HepG2 (cell line): Measurements from ENCODE around the gene RPL26. TPM values are rescaled to one million over a fixed set of nuclear protein-coding genes. Genes with fewer than 3 reads are reported as not detected.
A peak's percentile ranks its signal among the peaks of the same experiment; 100 is the strongest.

ENCODE experiments used
- ATF2 ChIP-seq: sonication (generic); formaldehyde crosslinking; IDR thresholded peaks from 2 replicates; pipeline ENCODE4 v1.4.0; 2020; ENCODE audit warnings: missing genetic modification reagents
- BHLHE40 ChIP-seq: IDR thresholded peaks from 2 replicates; pipeline ENCODE4 v1.6.1; 2011; ENCODE audit warnings: low read length, improper control_type of control experiment
- FOXK1 ChIP-seq: sonication (generic); formaldehyde crosslinking; IDR thresholded peaks from 2 replicates; pipeline ENCODE4 v1.4.0; 2020; ENCODE audit warnings: low read depth, missing genetic modification reagents, borderline replicate concordance
- HNRNPUL1 ChIP-seq: fragments of 200-400 bp; formaldehyde crosslinking; IDR thresholded peaks from 2 replicates; pipeline ENCODE4 v1.6.1; 2017; ENCODE audit warnings: low read depth, mild to moderate bottlenecking, low read length, moderate library complexity
- KLF15 ChIP-seq: sonication (generic); formaldehyde crosslinking; IDR thresholded peaks from 2 replicates; pipeline ENCODE4 v1.8.1; 2023; ENCODE audit warnings: borderline replicate concordance, mild to moderate bottlenecking, inconsistent platforms, missing genetic modification reagents, mixed read lengths
- MED13 ChIP-seq: sonication (generic); formaldehyde crosslinking; IDR thresholded peaks from 2 replicates; pipeline ENCODE4 v1.5.0; 2020; ENCODE audit warnings: missing genetic modification reagents
- NFE2L1 ChIP-seq: sonication (generic); formaldehyde crosslinking; IDR thresholded peaks from 2 replicates; pipeline ENCODE4 v1.4.0; 2020; ENCODE audit warnings: missing genetic modification reagents, mild to moderate bottlenecking, borderline replicate concordance
- NFIB ChIP-seq: sonication (generic); formaldehyde crosslinking; IDR thresholded peaks from 2 replicates; pipeline ENCODE4 v1.9.0; 2021; ENCODE audit warnings: missing genetic modification reagents, mild to moderate bottlenecking, borderline replicate concordance
- POLR2AphosphoS5 ChIP-seq: IDR thresholded peaks from 2 replicates; pipeline ENCODE4 v1.6.1; 2012; ENCODE audit warnings: low read depth, low read length
- RXRB ChIP-seq: IDR thresholded peaks from 2 replicates; pipeline ENCODE4 v1.6.1; 2016; ENCODE audit warnings: borderline replicate concordance, missing genetic modification reagents, missing compliant biosample characterization
- SMAD1 ChIP-seq: sonication (generic); formaldehyde crosslinking; IDR thresholded peaks from 2 replicates; pipeline ENCODE4 v1.4.0; 2020; ENCODE audit warnings: missing genetic modification reagents, low read depth, mild to moderate bottlenecking, borderline replicate concordance
- TGIF2 ChIP-seq: IDR thresholded peaks from 2 replicates; pipeline ENCODE4 v1.6.1; 2016; ENCODE audit warnings: control low read depth, missing compliant biosample characterization
- XRCC5 ChIP-seq: fragments of 200-400 bp; formaldehyde crosslinking; optimal IDR thresholded peaks from 2 replicates; pipeline ENCODE3; 2017; ENCODE audit warnings: mild to moderate bottlenecking, low read length
- ZNF260 ChIP-seq: sonication (generic); formaldehyde crosslinking; IDR thresholded peaks from 2 replicates; pipeline ENCODE4 v1.4.0; 2020; ENCODE audit warnings: missing genetic modification reagents, low read depth, mild to moderate bottlenecking, borderline replicate concordance
- ZNF317 ChIP-seq: sonication (generic); formaldehyde crosslinking; IDR thresholded peaks from 2 replicates; pipeline ENCODE4 v1.5.0; 2020; ENCODE audit warnings: mild to moderate bottlenecking, missing genetic modification reagents
- ZNF615 ChIP-seq: sonication (generic); formaldehyde crosslinking; IDR thresholded peaks from 2 replicates; pipeline ENCODE4 v1.5.0; 2020; ENCODE audit warnings: mild to moderate bottlenecking, missing genetic modification reagents, borderline replicate concordance
- ZNF7 ChIP-seq: IDR thresholded peaks from 2 replicates; pipeline ENCODE4 v1.6.1; 2016; ENCODE audit warnings: missing biosample characterization, missing genetic modification reagents
- ZNF775 ChIP-seq: sonication (generic); formaldehyde crosslinking; IDR thresholded peaks from 2 replicates; pipeline ENCODE4 v1.4.0; 2020; ENCODE audit warnings: missing genetic modification reagents, mild to moderate bottlenecking, moderate library complexity, borderline replicate concordance
- polyA plus RNA-seq, 8 experiments: library from polyadenylated mRNA; depleted of rRNA in 3 of 8; stranded (reverse) in 7 of 8; unstranded in 1 of 8; fragments of >200 nt; fragmentation: Illumina TruSeq in 4 of 8; extraction: Trizol in 4 of 8; gene quantifications; 2 replicates each; pipeline versions ENCODE4 v1.2.1 to v1.2.3, GENCODE V29; 2011 to 2016; ENCODE audit warnings: low read depth in 4 of 8, missing spikeins in 1 of 8, mixed read lengths in 1 of 8; ENCODE audit not compliant: insufficient read depth in 1 of 8
- total RNA-seq, 5 experiments: library from RNA; depleted of rRNA; stranded (reverse); fragments of >200 nt; fragmentation: Illumina TruSeq; extraction: Trizol; gene quantifications; 2 replicates each; pipeline ENCODE4 v1.2.3, GENCODE V29; 2016; ENCODE audit warnings: low read depth in 1 of 5
- TF ChIP-seq, protein P1 (sequence below): sonication (generic); formaldehyde crosslinking; IDR thresholded peaks from 2 replicates; pipeline ENCODE4 v1.5.1; 2020; ENCODE audit warnings: mild to moderate bottlenecking, moderate library complexity, missing genetic modification reagents
- TF ChIP-seq, protein P2 (sequence below): sonication (generic); formaldehyde crosslinking; IDR thresholded peaks from 2 replicates; pipeline ENCODE4 v1.4.0; 2020; ENCODE audit warnings: missing genetic modification reagents; ENCODE audit errors: not compliant biosample characterization

Gene RPL26
- total and polyA plus RNA-seq, 2 of the 13 experiments (the other 11 are each of a cell fraction or from before 2014, with no cell fraction given) = 2,817 to 3,529 TPM

DNA sequence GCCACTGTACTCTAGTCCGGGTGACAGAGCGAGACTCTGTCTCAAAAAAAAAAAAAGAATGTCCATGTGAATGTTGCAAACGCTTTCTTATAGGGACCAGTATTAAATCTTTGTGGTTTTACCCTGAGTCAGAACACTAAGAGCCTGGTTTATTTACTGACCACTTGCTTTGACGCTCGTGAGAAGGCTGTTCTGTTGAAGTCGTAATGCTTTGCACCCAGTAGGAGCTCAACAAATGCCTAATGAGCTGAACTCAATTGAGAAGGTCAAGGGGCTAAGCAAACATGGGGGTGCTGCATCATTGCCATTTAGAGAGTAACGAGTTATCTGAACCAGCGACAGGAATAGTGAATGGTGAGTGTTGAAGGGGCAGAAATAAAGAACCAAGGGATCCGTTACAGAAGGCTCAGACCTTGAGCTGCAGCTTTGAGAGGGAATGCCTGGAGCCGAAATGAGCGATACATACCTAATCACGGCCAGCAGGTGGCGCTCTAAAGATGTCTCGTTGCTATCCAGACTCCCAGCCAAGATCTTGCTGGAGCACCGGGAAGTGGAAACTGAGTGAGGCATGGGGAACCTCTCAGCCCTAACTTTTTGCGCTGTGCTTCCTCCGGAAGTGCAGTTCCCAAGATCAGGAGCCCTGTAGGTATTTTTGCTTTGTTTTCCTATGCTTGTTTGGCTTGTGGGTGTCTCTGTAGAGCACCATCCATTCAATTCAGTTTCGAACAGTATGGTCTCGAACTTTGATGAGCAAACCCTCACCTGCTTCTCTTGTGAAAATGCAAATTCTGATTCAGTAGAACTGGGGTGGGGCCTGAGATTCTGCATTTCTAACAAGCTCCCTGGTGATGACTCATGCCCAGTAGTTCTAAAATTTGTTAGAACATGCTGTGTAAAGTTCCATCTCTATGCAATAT is 27.2 kb upstream of the RPL26 start (continued):
- TF ChIP-seq MED13 = no peak
- TF ChIP-seq RXRB (CRISPR knock-in tag) = peak; percentile 26; the same call in 1 of the 2 replicates
- TF ChIP-seq ZNF7 (CRISPR knock-in tag) = no peak
- TF ChIP-seq ZNF615 (CRISPR knock-in tag) = no peak
- TF ChIP-seq, protein P1, sequence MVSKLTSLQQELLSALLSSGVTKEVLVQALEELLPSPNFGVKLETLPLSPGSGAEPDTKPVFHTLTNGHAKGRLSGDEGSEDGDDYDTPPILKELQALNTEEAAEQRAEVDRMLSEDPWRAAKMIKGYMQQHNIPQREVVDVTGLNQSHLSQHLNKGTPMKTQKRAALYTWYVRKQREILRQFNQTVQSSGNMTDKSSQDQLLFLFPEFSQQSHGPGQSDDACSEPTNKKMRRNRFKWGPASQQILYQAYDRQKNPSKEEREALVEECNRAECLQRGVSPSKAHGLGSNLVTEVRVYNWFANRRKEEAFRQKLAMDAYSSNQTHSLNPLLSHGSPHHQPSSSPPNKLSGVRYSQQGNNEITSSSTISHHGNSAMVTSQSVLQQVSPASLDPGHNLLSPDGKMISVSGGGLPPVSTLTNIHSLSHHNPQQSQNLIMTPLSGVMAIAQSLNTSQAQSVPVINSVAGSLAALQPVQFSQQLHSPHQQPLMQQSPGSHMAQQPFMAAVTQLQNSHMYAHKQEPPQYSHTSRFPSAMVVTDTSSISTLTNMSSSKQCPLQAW (CRISPR knock-in tag) = no peak; the same call in 1 of the 2 replicates
- TF ChIP-seq NFIB (CRISPR knock-in tag) = no peak
- TF ChIP-seq KLF15 (CRISPR knock-in tag) = no peak
- TF ChIP-seq POLR2AphosphoS5 = no peak
- peak; percentile 62; the same call in 1 of the 2 replicates for TF ChIP-seq FOXK1 (CRISPR knock-in tag)
- no peak for TF ChIP-seq ZNF775 (CRISPR knock-in tag)
- TF ChIP-seq ZNF260 (CRISPR knock-in tag) = no peak
- TF ChIP-seq NFE2L1 (CRISPR knock-in tag) = no peak
- peak; percentile 59; the same call in 1 of the 2 replicates for TF ChIP-seq SMAD1
- no peak for TF ChIP-seq BHLHE40
- TF ChIP-seq ATF2 (CRISPR knock-in tag) = 0 out of 2 replicates have a peak, but pooled peaks have one; percentile 21
- no peak for TF ChIP-seq XRCC5
- no peak for TF ChIP-seq HNRNPUL1
- TF ChIP-seq, protein P2, sequence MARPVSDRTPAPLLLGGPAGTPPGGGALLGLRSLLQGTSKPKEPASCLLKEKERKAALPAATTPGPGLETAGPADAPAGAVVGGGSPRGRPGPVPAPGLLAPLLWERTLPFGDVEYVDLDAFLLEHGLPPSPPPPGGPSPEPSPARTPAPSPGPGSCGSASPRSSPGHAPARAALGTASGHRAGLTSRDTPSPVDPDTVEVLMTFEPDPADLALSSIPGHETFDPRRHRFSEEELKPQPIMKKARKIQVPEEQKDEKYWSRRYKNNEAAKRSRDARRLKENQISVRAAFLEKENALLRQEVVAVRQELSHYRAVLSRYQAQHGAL = no peak
- no peak; the same call in 1 of the 2 replicates for TF ChIP-seq TGIF2 (CRISPR knock-in tag)
- no peak for TF ChIP-seq ZNF317 (CRISPR knock-in tag)
